ENCODE data around the gene KNL1. TPM values are rescaled to one million over a fixed set of nuclear protein-coding genes. Genes with fewer than 3 reads are reported as not detected.

The KNL1 gene
- total RNA-seq, 1 experiment from 2014 or later = 27.5 TPM

- POLR2A ChIA-PET (ENCODE audit: unreplicated experiment) = no interaction called here
- no peak overlapping the region for H3K27ac ChIP-seq
- no peak for DNase-seq
- no peaks in the 10 kb centered on the region for H4K20me1 ChIP-seq (ENCODE audit: insufficient read depth)
- TF ChIP-seq EZH2 (IDR thresholded peaks at IDR 0.05; ENCODE audit: low read depth) = no peak
- no peak for TF ChIP-seq CTCF (conservative IDR thresholded peaks at IDR 0.05)
- no peak overlapping the region for H3K4me3 ChIP-seq
- no peaks in the 10 kb centered on the region for H3K36me3 ChIP-seq (ENCODE audit: low read depth)
- no peaks in the 10 kb centered on the region for H3K27me3 ChIP-seq (ENCODE audit: insufficient read depth, low read depth)
- no peaks in the 10 kb centered on the region for H3K9me3 ChIP-seq (ENCODE audit: insufficient read depth, low read depth)
- H3K9me2 ChIP-seq (ENCODE audit: insufficient read depth) = no peaks in the 10 kb centered on the region
- no peak overlapping the region for H2AFZ ChIP-seq
- peaks cover 5% of the 10 kb centered on the region; the same call in 1 of the 2 replicates for H3F3A ChIP-seq (ENCODE audit: insufficient read depth, low read depth)
- CTCF ChIA-PET = interaction anchor here (0.6 kb wide), 1 partner anchor 35 kb away, joined by 3 read pairs; no protein-coding TSS in a partner anchor
- H3K79me2 ChIP-seq (ENCODE audit: low read depth) = peaks cover 45% of the 10 kb centered on the region
- no peak overlapping the region for H3K4me2 ChIP-seq
- intact Hi-C loops (cut with micrococcal nuclease; ENCODE audit: unreplicated experiment) = loop anchor here (10.0 kb wide), 1 partner anchor 177 kb away; no protein-coding TSS in a partner anchor
- no TSS peak for BruUV-seq (replicated peaks)
- H3K4me1 ChIP-seq (replicated peaks; ENCODE audit: insufficient read depth) = peaks cover 8% of the 10 kb centered on the region; the same call in 1 of the 2 replicates
Observed at GRCh38 chr15:40598126-40598525, 4.1 kb downstream of the KNL1 start.

- Histone ChIP-seq H3K9me2 (ENCODE audit: insufficient read depth) (no peaks in the 10 kb centered on the region), H3K79me2 (ENCODE audit: low read depth) (peaks cover 45% of the 10 kb centered on the region), H2AFZ (no peak overlapping the region), H3K4me2 (no peak overlapping the region), H3K4me1 (replicated peaks; ENCODE audit: insufficient read depth) (peaks cover 8% of the 10 kb centered on the region; the same call in 1 of the 2 replicates), H3K4me3 (no peak overlapping the region), H3K9me3 (ENCODE audit: insufficient read depth, low read depth) (no peaks in the 10 kb centered on the region), H4K20me1 (ENCODE audit: insufficient read depth) (no peaks in the 10 kb centered on the region), H3K27ac (no peak overlapping the region), H3K36me3 (ENCODE audit: low read depth) (no peaks in the 10 kb centered on the region), H3F3A (ENCODE audit: insufficient read depth, low read depth) (peaks cover 5% of the 10 kb centered on the region; the same call in 1 of the 2 replicates), H3K27me3 (ENCODE audit: insufficient read depth, low read depth) (no peaks in the 10 kb centered on the region)
- no peak for DNase-seq
- intact Hi-C loops (cut with micrococcal nuclease; ENCODE audit: unreplicated experiment) = loop anchor here (10.0 kb wide), 1 partner anchor 176 kb away; no protein-coding TSS in a partner anchor
- no TSS peak for BruUV-seq (replicated peaks)
- ChIA-PET CTCF (interaction anchor here (0.6 kb wide), 2 partner anchors 35 to 376 kb away, joined by 3 to 4 read pairs; no protein-coding TSS in a partner anchor), POLR2A (ENCODE audit: unreplicated experiment) (no interaction called here)
- TF ChIP-seq EZH2 (IDR thresholded peaks at IDR 0.05; ENCODE audit: low read depth) (no peak), CTCF (conservative IDR thresholded peaks at IDR 0.05) (no peak)
Observed at GRCh38 chr15:40598672-40599071, 4.6 kb downstream of the KNL1 start.

DNA sequence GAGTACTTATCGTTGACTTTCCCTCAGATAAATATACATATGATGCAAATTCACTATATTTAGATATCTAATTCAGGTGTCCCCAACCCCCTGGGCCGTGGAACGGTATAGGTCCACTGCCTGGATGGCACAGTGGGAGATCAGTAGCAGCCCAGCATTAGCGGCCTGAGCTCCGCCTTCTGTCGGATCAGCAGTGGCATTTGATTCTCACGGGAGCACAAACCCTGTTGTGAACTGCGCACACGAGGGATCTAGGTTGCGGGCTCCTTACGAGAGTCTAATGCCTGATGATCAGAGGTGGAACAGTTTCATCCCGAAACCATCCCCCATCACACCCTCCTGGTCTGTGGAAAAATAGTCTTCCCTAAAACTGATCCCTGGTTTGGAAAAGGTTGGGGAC lies 6.9 kb downstream of the KNL1 start:
- H3K79me2 ChIP-seq (ENCODE audit: low read depth) = peaks cover 31% of the 10 kb centered on the region
- ChIA-PET POLR2A (ENCODE audit: unreplicated experiment) (no interaction called here), CTCF (no interaction called here)
- no peaks in the 10 kb centered on the region for H3F3A ChIP-seq (ENCODE audit: insufficient read depth, low read depth)
- H3K9me2 ChIP-seq (ENCODE audit: insufficient read depth) = no peaks in the 10 kb centered on the region
- no peak overlapping the region for H3K27ac ChIP-seq
- H2AFZ ChIP-seq = no peak overlapping the region
- no peak overlapping the region for H3K4me3 ChIP-seq
- no peak overlapping the region for H3K4me2 ChIP-seq
- H3K9me3 ChIP-seq (ENCODE audit: insufficient read depth, low read depth) = no peaks in the 10 kb centered on the region
- no peaks in the 10 kb centered on the region for H3K36me3 ChIP-seq (ENCODE audit: low read depth)
- H4K20me1 ChIP-seq (ENCODE audit: insufficient read depth) = no peaks in the 10 kb centered on the region
- peaks cover under 1% of the 10 kb centered on the region; the same call in 1 of the 2 replicates for H3K4me1 ChIP-seq (replicated peaks; ENCODE audit: insufficient read depth)
- no peaks in the 10 kb centered on the region for H3K27me3 ChIP-seq (ENCODE audit: insufficient read depth, low read depth)
- BruUV-seq (replicated peaks) = no TSS peak
- no peak for DNase-seq
- TF ChIP-seq EZH2 (IDR thresholded peaks at IDR 0.05; ENCODE audit: low read depth) = no peak
- no peak for TF ChIP-seq CTCF (conservative IDR thresholded peaks at IDR 0.05)
- intact Hi-C loops (cut with micrococcal nuclease; ENCODE audit: unreplicated experiment) = no loop called here

Data from PC-9 (cell line).